Neural cell (in vitro differentiated cells): Measurements from ENCODE around the gene ZC3HAV1L.

Experiments
- EP300 ChIP-seq: fragments of 450-650 bp; conservative IDR thresholded peaks from 2 replicates; pipeline ENCODE4 v1.6.1; 2014; ENCODE audit warnings: antibody characterized with exemption, mild to moderate bottlenecking, moderate library complexity; ENCODE audit not compliant: poor library complexity, severe bottlenecking
- EZH2 ChIP-seq: fragments of 200-600, 300-800 bp; shearing (Covaris generic), sonication (generic); IDR thresholded peaks from 2 replicates; pipeline ENCODE4 v1.6.1; 2014; ENCODE audit warnings: antibody characterized with exemption, low read length, borderline replicate concordance, mild to moderate bottlenecking; ENCODE audit not compliant: insufficient read depth, poor library complexity, severe bottlenecking
- MXI1 ChIP-seq: fragments of 450-650 bp; conservative IDR thresholded peaks from 2 replicates; pipeline ENCODE4 v1.6.1; 2014; ENCODE audit warnings: antibody characterized with exemption, mild to moderate bottlenecking; ENCODE audit not compliant: poor library complexity, severe bottlenecking
- POLR2AphosphoS5 ChIP-seq: IDR thresholded peaks from 2 replicates; pipeline ENCODE4 v1.6.1; 2012
- RAD21 ChIP-seq: fragments of 450-650 bp; conservative IDR thresholded peaks from 2 replicates; pipeline ENCODE4 v1.6.1; 2014; ENCODE audit warnings: antibody characterized with exemption, mild to moderate bottlenecking, moderate library complexity
- TAF1 ChIP-seq: IDR thresholded peaks from 2 replicates; pipeline ENCODE4 v1.6.1; 2012; ENCODE audit warnings: low read depth
- TF ChIP-seq, protein P1 (sequence below): fragments of 450-650 bp; IDR thresholded peaks from 2 replicates; pipeline ENCODE4 v1.5.1; 2014; ENCODE audit warnings: antibody characterized with exemption, mild to moderate bottlenecking, moderate library complexity; ENCODE audit not compliant: poor library complexity, severe bottlenecking
- TF ChIP-seq, protein P2 (sequence below): IDR thresholded peaks from 2 replicates; pipeline ENCODE4 v1.6.1; 2012; ENCODE audit warnings: borderline replicate concordance

GRCh38 chr7:139072796-139073195, 37.0 kb upstream of the ZC3HAV1L start:
- TF ChIP-seq, protein P1, sequence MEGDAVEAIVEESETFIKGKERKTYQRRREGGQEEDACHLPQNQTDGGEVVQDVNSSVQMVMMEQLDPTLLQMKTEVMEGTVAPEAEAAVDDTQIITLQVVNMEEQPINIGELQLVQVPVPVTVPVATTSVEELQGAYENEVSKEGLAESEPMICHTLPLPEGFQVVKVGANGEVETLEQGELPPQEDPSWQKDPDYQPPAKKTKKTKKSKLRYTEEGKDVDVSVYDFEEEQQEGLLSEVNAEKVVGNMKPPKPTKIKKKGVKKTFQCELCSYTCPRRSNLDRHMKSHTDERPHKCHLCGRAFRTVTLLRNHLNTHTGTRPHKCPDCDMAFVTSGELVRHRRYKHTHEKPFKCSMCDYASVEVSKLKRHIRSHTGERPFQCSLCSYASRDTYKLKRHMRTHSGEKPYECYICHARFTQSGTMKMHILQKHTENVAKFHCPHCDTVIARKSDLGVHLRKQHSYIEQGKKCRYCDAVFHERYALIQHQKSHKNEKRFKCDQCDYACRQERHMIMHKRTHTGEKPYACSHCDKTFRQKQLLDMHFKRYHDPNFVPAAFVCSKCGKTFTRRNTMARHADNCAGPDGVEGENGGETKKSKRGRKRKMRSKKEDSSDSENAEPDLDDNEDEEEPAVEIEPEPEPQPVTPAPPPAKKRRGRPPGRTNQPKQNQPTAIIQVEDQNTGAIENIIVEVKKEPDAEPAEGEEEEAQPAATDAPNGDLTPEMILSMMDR = no peak
- TF ChIP-seq EZH2 = no peak
- TF ChIP-seq TAF1 = no peak
- TF ChIP-seq POLR2AphosphoS5 = no peak
- TF ChIP-seq MXI1 = no peak
- TF ChIP-seq EP300 = no peak
- TF ChIP-seq, protein P2, sequence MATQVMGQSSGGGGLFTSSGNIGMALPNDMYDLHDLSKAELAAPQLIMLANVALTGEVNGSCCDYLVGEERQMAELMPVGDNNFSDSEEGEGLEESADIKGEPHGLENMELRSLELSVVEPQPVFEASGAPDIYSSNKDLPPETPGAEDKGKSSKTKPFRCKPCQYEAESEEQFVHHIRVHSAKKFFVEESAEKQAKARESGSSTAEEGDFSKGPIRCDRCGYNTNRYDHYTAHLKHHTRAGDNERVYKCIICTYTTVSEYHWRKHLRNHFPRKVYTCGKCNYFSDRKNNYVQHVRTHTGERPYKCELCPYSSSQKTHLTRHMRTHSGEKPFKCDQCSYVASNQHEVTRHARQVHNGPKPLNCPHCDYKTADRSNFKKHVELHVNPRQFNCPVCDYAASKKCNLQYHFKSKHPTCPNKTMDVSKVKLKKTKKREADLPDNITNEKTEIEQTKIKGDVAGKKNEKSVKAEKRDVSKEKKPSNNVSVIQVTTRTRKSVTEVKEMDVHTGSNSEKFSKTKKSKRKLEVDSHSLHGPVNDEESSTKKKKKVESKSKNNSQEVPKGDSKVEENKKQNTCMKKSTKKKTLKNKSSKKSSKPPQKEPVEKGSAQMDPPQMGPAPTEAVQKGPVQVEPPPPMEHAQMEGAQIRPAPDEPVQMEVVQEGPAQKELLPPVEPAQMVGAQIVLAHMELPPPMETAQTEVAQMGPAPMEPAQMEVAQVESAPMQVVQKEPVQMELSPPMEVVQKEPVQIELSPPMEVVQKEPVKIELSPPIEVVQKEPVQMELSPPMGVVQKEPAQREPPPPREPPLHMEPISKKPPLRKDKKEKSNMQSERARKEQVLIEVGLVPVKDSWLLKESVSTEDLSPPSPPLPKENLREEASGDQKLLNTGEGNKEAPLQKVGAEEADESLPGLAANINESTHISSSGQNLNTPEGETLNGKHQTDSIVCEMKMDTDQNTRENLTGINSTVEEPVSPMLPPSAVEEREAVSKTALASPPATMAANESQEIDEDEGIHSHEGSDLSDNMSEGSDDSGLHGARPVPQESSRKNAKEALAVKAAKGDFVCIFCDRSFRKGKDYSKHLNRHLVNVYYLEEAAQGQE = no peak
- no peak for TF ChIP-seq RAD21
